Measurements from ENCODE around the gene AUP1.

DNA sequence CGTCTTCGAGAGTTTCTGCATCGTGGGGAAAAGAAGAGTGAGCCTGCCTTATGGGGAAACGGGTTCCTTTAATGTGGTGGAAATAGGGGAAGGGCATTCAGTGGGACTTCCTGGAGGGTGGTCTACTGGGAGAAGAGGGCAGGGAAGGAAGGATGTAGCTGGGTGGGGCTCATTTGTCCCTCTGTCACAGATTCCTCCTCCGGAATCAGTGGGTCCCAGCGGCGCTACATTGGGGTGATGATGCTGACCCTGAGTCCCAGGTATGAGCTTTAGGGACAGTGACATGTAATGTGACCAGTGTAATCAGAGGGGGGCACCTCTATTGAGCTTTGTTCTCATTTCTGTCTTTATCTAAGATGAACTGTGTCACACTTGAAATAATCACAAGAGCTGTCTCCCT lies 2.2 kb upstream of the AUP1 start:
- no peak for TF ChIP-seq POLR2A (IDR thresholded peaks at IDR 0.05)
- TF ChIP-seq, protein P1, sequence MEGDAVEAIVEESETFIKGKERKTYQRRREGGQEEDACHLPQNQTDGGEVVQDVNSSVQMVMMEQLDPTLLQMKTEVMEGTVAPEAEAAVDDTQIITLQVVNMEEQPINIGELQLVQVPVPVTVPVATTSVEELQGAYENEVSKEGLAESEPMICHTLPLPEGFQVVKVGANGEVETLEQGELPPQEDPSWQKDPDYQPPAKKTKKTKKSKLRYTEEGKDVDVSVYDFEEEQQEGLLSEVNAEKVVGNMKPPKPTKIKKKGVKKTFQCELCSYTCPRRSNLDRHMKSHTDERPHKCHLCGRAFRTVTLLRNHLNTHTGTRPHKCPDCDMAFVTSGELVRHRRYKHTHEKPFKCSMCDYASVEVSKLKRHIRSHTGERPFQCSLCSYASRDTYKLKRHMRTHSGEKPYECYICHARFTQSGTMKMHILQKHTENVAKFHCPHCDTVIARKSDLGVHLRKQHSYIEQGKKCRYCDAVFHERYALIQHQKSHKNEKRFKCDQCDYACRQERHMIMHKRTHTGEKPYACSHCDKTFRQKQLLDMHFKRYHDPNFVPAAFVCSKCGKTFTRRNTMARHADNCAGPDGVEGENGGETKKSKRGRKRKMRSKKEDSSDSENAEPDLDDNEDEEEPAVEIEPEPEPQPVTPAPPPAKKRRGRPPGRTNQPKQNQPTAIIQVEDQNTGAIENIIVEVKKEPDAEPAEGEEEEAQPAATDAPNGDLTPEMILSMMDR (IDR thresholded peaks at IDR 0.05), result no peak
- no peak for TF ChIP-seq POLR2AphosphoS5 (IDR thresholded peaks at IDR 0.05)
- TF ChIP-seq EP300 (IDR thresholded peaks at IDR 0.05; ENCODE audit: low read depth), result no peak

Data from transverse colon (tissue), 4 donors.